GM18520 (cell line): ENCODE data around the gene NELFA.

Experiments used
- ATAC-seq: cut with Tn5 transposase; IDR thresholded peaks from one replicate; pipeline ENCODE4 v1.9.1; 2021; ENCODE audit not compliant: unreplicated experiment

The NELFA gene

DNA sequence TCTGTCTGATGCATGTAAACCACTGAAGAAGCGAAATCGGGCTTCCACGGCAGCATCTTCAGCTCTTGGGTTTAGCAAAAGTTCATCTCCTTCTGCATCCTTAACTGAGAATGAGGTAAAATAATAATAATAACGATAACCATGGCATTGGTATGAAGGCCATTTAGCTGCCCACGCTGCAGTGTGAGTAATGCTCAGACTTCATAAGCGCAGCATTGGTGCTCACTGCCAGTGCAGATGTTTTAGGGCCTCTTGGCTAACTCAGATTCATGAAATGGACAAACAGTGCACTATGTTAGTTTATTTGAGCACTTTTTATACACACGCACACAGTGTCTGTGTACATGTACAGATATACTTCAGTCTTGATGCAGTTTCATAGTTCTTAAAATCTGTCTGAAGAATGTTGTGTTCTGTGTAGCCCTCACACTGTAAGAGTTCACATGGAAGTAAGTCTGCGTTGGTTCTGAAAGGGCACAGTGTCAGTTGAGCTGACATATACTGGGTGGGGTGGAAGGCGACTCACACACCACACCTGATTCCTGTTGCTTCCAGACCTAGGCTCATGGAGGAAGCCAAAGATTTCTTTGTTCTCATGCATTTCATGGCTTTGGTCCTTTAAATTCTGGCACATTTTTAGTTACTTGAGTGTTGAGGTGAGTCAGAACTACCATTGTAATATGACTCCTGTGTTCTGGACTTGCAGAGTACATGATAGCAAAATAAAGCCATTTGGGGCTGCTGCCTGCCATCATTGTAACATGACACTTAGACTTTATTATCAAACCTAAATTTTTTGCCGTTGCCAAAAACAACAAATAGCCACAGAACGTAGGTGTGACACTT, 68.9 kb downstream of the NELFA start:
- no peak for ATAC-seq

DNA sequence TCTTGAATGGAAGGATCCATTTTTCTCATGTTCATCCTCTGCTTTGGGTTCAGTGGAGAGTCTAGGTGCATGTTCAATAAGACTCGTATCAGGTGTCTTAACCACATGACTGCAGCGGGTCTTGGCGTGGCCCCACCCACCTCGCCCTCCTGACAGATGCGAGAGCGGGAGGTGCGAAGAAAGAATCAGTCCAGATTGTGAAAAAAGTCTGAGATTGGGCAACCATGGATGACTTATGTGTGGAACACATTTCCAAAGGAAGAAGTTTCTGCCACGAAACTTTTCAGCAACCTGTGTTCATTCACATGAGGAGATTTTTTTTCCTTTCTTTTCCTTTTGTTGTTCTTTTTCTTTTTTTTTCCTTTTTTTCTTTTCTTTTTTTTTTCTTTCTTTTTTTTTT, 70.7 kb downstream of the NELFA start:
- ATAC-seq, result no peak

DNA sequence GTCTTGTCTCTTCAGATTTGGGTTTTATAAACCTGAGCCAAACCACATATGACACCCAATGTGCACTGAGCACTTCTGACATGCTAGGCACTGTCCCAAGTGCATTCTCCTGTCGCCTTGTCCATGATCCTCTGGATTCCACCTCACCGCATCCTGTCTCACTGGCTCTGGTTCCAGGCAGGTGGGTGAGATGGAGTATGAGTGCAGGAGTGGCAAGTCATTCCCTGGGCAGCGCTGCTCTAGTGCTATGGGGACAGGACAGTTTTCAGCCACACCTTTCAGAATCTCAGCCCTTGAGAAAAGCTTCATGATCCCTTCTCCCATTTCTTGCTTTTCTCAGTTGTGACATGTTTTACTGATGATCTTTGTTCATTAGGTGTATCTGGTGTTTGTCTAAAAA, 71.2 kb downstream of the NELFA start:
- ATAC-seq, result no peak

DNA sequence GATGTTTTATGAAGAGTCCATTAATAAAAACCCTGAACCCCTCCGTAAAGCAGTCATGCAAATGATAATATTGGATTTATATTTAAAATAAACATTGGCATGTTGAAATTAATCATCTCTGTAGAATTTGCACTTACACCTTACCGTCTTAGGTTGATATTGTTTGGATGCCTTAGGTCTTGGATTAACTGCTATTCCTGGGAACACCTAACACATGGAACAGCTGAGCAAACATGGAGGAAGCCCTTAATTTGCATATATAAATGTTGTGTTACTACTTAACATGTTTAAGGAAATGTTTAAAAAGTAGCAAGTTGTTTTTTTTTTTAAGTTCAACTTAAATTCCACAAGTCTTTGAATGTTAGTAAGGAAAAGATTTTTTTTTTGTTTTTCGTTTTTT, 75.1 kb downstream of the NELFA start:
- ATAC-seq, result no peak

DNA sequence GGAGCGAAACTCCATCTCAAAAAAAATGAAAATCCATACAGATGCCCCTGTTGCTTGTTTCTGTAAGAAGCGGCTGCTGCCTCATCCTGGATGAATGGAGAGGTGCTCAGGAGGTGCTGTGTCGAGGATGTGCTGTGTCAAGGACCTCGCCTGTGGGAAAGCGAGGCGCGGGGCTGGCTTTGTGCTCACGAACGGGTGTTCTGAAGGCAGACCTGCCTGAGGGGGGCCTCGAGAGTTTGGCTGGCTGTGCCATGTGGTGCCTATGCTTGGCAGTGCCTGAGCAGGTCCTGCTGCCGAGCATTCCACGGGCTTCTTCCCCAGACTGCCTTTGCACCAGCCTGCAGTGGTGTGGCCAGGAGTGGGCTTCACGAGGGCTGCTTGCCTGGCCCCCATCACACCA, 76.0 kb downstream of the NELFA start:
- ATAC-seq, result no peak
